Measurements from ENCODE around the gene PC.

PC gene

DNA sequence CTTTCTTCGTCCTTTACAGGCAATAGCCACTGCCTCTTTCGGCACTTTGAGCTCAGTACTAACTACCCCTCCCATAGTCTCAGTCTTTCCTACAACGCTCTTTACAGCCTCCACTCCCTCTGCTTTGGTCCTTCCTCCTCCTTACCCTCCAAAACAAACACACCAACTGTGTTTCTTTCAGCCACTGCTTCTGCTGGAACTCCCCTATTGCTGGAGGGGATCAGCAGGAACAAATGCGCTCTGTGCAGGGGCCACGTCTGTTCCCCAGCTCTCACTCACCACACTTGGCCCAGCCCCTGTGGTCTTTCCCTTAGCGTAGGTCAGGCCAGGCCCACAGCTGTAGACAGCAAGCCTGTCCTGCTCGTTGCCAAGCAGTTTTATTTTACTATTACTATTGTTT lies 42.3 kb downstream of the PC start:
- TF ChIP-seq CTCF (IDR thresholded peaks at IDR 0.05; ENCODE audit: low read depth, low read length): no peak
- H3K4me3 ChIP-seq (ENCODE audit: low read depth, low read length): no peak overlapping the region
- DNase-seq (ENCODE audit: low read depth, low spot score): peak; percentile 62
- in situ Hi-C loops (cut with HindIII; ENCODE audit: low sequenced_read_pairs): no loop called here

DNA sequence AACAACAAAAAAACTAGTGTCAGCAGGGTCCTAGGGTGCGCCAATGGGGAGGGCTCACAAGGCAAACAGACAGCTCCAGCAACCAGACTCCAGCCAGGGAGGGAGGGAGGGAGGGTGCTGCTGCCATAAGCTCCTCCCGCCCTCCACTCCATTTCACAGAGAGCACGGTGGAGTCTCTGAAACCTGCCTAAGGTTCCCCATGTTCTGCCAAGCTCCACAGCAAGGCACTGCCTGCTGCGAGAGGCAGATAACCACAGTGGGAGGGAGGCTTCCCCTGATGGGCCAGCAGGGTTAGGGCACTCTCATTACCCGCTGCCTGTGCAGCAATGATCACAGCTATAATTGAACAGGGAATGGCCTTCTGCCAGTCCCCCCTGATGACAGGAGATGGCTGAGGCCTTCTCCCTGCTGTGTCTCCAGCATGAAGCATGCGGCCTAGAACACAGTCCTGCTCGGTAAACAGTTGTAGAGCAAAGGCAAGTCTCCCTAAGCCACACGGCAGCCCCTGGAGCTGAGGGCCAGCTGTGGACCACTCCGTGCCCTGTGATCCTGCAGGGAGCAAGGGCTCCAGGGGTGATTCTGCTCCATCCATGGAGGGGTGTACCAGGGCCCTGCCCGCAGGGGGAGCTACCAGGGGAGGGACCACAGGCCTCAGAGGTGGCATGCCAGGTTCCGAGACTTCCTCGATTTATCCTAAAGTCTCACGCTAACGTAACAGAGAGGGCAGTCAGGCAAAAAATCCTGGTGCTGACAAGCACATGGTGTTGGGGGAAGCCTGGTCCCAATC lies 42.9 kb downstream of the PC start:
- no peak overlapping the region for H3K4me3 ChIP-seq (ENCODE audit: low read depth, low read length)
- peak; percentile 61 for DNase-seq (ENCODE audit: low read depth, low spot score)
- peak; percentile 10 for TF ChIP-seq CTCF (IDR thresholded peaks at IDR 0.05; ENCODE audit: low read depth, low read length)
- in situ Hi-C loops (cut with HindIII; ENCODE audit: low sequenced_read_pairs): no loop called here

DNA sequence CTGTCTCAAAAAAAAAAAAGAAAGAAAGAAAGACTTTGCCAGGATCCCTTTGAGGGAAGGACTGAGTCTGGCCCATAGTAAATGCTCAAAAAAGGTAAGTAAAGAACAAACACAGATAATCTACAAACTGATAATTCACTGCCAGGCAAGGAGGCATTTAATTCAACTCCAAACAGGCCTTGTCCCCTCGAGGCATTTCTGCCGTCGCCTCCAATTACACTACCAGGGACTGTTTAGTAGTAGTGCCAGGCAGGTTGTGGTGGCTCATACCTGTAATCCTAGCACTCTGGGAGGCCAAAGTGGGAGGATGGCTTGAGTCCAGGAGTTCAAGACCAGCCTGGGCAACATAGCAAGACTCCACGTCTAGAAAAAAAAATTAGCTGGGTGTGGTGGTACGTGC lies 43.7 kb downstream of the PC start:
- DNase-seq (ENCODE audit: low read depth, low spot score): no peak
- TF ChIP-seq CTCF (IDR thresholded peaks at IDR 0.05; ENCODE audit: low read depth, low read length): no peak
- in situ Hi-C loops (cut with HindIII; ENCODE audit: low sequenced_read_pairs): no loop called here
- no peak overlapping the region for H3K4me3 ChIP-seq (ENCODE audit: low read depth, low read length)

DNA sequence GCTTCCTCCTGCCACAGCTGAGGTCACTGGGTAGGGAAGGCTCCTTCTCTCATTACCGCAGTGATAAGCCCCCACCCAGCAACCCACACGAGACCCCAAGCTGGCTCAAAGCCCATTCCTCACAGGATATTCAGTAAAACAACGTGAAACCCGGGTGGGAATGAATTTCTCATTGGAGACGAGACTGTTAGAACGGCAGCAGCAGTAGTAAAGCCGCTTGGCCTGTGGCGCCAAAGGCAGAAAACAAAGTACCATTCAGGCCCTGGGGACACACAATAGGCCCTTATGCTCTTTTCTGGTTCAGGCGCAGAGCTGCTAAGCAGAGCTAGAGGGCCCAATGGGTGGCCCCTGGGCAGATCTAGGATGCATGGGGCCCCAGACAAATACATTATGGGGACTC lies 45.3 kb downstream of the PC start:
- TF ChIP-seq CTCF (IDR thresholded peaks at IDR 0.05; ENCODE audit: low read depth, low read length): no peak
- in situ Hi-C loops (cut with HindIII; ENCODE audit: low sequenced_read_pairs): no loop called here
- no peak for DNase-seq (ENCODE audit: low read depth, low spot score)
- H3K4me3 ChIP-seq (ENCODE audit: low read depth, low read length): no peak overlapping the region

DNA sequence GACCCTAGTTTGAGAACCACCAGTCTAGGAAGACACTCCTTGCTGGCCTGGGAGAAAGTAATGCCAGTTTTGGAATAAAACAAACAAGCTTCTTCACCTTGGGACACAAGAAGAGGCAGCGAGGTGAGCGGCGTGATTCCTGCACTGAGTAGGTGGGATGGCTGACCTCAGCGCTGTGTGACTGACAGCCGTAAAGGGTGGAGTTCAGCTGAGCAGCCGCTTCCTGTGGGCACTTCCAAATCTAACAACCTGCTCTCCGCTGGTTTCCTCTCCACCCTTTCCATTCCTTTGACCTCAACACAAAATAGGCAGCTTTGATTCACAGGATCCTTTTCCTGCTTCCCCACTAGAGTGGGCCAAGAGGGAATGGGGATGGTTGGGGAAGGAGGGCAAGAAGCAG lies 45.8 kb downstream of the PC start:
- TF ChIP-seq CTCF (IDR thresholded peaks at IDR 0.05; ENCODE audit: low read depth, low read length): no peak
- no peak overlapping the region for H3K4me3 ChIP-seq (ENCODE audit: low read depth, low read length)
- no peak for DNase-seq (ENCODE audit: low read depth, low spot score)
- in situ Hi-C loops (cut with HindIII; ENCODE audit: low sequenced_read_pairs): no loop called here

DNA sequence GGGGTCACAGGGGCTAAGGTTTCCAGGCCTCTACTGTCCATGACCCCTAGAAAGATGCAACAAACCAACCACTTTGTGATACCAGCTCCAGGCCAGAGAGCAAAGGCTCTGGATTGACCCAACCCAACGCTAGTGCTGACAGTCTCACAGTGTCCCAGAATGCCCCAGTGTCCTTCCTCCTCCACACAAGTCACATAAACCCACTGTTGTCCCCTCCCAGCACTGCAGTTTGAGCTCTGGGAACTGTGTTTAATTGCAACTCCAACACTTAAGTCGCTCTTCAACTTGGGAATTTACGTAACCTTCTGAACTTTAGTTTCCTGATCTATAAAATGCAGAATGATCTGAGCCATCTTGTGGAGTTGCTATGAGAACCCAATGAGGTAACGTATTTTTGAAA lies 47.5 kb downstream of the PC start:
- TF ChIP-seq CTCF (IDR thresholded peaks at IDR 0.05; ENCODE audit: low read depth, low read length): no peak
- no peak for DNase-seq (ENCODE audit: low read depth, low spot score)
- no peak overlapping the region for H3K4me3 ChIP-seq (ENCODE audit: low read depth, low read length)
- in situ Hi-C loops (cut with HindIII; ENCODE audit: low sequenced_read_pairs): no loop called here
